Mesenchymal stem cell (in vitro differentiated cells and primary cell): ENCODE measurements around the gene TXNL4B.

Source experiments
- DNase-seq: peaks from one replicate; pipeline ENCODE4 v3.0.0-alpha.2; 2013
- H2AFZ ChIP-seq: one replicate; pipeline ENCODE4 v1.6.1; 2013; ENCODE audit warnings: low read depth, mild to moderate bottlenecking, control low read depth, inconsistent platforms, low read length, moderate library complexity
- H2AK5ac ChIP-seq: 2 replicates; pipeline ENCODE4 v1.6.1; 2013; ENCODE audit warnings: low read length, moderate library complexity, mild to moderate bottlenecking, inconsistent platforms; ENCODE audit not compliant: severe bottlenecking
- H2BK120ac ChIP-seq: one replicate; pipeline ENCODE4 v1.6.1; 2013; ENCODE audit warnings: low read depth, mild to moderate bottlenecking, inconsistent platforms, low read length, moderate library complexity
- H2BK12ac ChIP-seq, 2 experiments: one replicate each; pipeline ENCODE4 v1.6.1; 2013; ENCODE audit warnings: inconsistent platforms in 2 of 2, low read length in 2 of 2, mild to moderate bottlenecking in 2 of 2, moderate library complexity in 2 of 2, control low read depth in 1 of 2
- H2BK15ac ChIP-seq: one replicate; pipeline ENCODE4 v1.6.1; 2013; ENCODE audit warnings: mild to moderate bottlenecking, low read depth, inconsistent platforms; ENCODE audit not compliant: poor library complexity, severe bottlenecking
- H2BK5ac ChIP-seq: 2 replicates; pipeline ENCODE4 v1.6.1; 2013; ENCODE audit warnings: low read depth, mild to moderate bottlenecking, low read length, control low read depth, inconsistent platforms; ENCODE audit not compliant: poor library complexity, severe bottlenecking
- H3K14ac ChIP-seq, 2 experiments: one replicate each; pipeline ENCODE4 v1.6.1; 2013; ENCODE audit warnings: inconsistent platforms in 2 of 2, low read length in 2 of 2, control low read depth in 1 of 2, mild to moderate bottlenecking in 1 of 2, moderate library complexity in 1 of 2
- H3K18ac ChIP-seq, 2 experiments: one replicate each; pipeline ENCODE4 v1.6.1; 2013; ENCODE audit warnings: inconsistent platforms in 2 of 2, low read length in 2 of 2, control low read depth in 1 of 2, low read depth in 1 of 2, mild to moderate bottlenecking in 1 of 2
- H3K23ac ChIP-seq, 2 experiments: one replicate each; pipeline ENCODE4 v1.6.1; 2013; ENCODE audit warnings: inconsistent platforms in 2 of 2, low read length in 2 of 2, mild to moderate bottlenecking in 2 of 2, moderate library complexity in 2 of 2, control low read depth in 1 of 2
- H3K27ac ChIP-seq: 2 replicates; pipeline ENCODE4 v1.5.1; 2013; ENCODE audit warnings: mild to moderate bottlenecking, moderate library complexity, low read length, control low read depth, inconsistent platforms; ENCODE audit not compliant: poor library complexity, severe bottlenecking
- H3K27me3 ChIP-seq, 2 experiments: 2 replicates each; pipeline versions ENCODE4 v1.6.1 to v1.7.0; 2013; ENCODE audit warnings: low read length in 2 of 2, mild to moderate bottlenecking in 2 of 2, moderate library complexity in 2 of 2, control low read depth in 1 of 2, inconsistent platforms in 1 of 2; ENCODE audit not compliant: control insufficient read depth in 1 of 2, insufficient read depth in 1 of 2
- H3K36me3 ChIP-seq, 2 experiments: 2 replicates each; pipeline versions ENCODE4 v1.6.1 to v1.7.0; 2013; ENCODE audit warnings: low read length in 2 of 2, control low read depth in 1 of 2, inconsistent platforms in 1 of 2, low read depth in 1 of 2, mild to moderate bottlenecking in 1 of 2; ENCODE audit not compliant: insufficient read depth in 2 of 2, control insufficient read depth in 1 of 2
- H3K4ac ChIP-seq, 2 experiments: one replicate each; pipeline ENCODE4 v1.6.1; 2013; ENCODE audit warnings: inconsistent platforms in 2 of 2, low read length in 2 of 2, mild to moderate bottlenecking in 2 of 2, moderate library complexity in 2 of 2, control low read depth in 1 of 2, low read depth in 1 of 2
- H3K4me1 ChIP-seq: 2 replicates; pipeline ENCODE4 v1.6.1; 2013; ENCODE audit warnings: low read depth, low read length, control low read depth; ENCODE audit not compliant: control insufficient read depth, insufficient read depth
- H3K4me2 ChIP-seq: 2 replicates; pipeline ENCODE4 v1.6.1; 2013; ENCODE audit warnings: low read length, mild to moderate bottlenecking, inconsistent platforms; ENCODE audit not compliant: poor library complexity, severe bottlenecking
- H3K4me3 ChIP-seq, 2 experiments: 2 replicates each; pipeline versions ENCODE4 v1.5.1 to v1.7.0; 2013; ENCODE audit warnings: low read length in 2 of 2, mild to moderate bottlenecking in 2 of 2, control low read depth in 1 of 2, low read depth in 1 of 2; ENCODE audit not compliant: insufficient read depth in 1 of 2
- H3K79me1 ChIP-seq: replicated peaks from 2 replicates; pipeline ENCODE4 v1.6.1; 2013; ENCODE audit warnings: mild to moderate bottlenecking, control low read depth, low read length, inconsistent platforms; ENCODE audit not compliant: poor library complexity, severe bottlenecking
- H3K9ac ChIP-seq: 2 replicates; pipeline ENCODE4 v1.7.0; 2013; ENCODE audit warnings: mild to moderate bottlenecking, low read length, moderate library complexity
- H3K9me3 ChIP-seq: 2 replicates; pipeline ENCODE4 v1.7.0; 2013; ENCODE audit warnings: mild to moderate bottlenecking, low read length; ENCODE audit not compliant: control insufficient read depth
- H4K8ac ChIP-seq: one replicate; pipeline ENCODE4 v1.6.1; 2013; ENCODE audit warnings: inconsistent platforms, mild to moderate bottlenecking, low read length, moderate library complexity
- H4K91ac ChIP-seq: one replicate; pipeline ENCODE4 v1.6.1; 2013; ENCODE audit warnings: mild to moderate bottlenecking, low read length, inconsistent platforms
- WGBS: methylation state at CpG from one replicate; pipeline ENCODE4 v1.1.7; 2013; ENCODE audit warnings: mixed read lengths; 5-methylcytosine and 5-hydroxymethylcytosine counted together

The TXNL4B gene

GRCh38 chr16:72112452-72112792, 19.0 kb upstream of the TXNL4B start:
- no peak overlapping the region for H4K91ac ChIP-seq
- H3K4me3 ChIP-seq = no peak overlapping the region
- WGBS = 94% methylated on average over 15 of the region's 15 CpGs
- H3K9ac ChIP-seq = no peak overlapping the region
- no peak overlapping the region for H3K18ac ChIP-seq
- H3K79me1 ChIP-seq = peaks cover 5% of the 10 kb centered on the region
- H2BK15ac ChIP-seq = no peak overlapping the region
- no peak overlapping the region for H2BK120ac ChIP-seq
- no peaks in the 10 kb centered on the region for H3K27me3 ChIP-seq
- H2BK12ac ChIP-seq = no peak overlapping the region
- no peak overlapping the region for H3K4ac ChIP-seq
- H3K14ac ChIP-seq = no peak overlapping the region
- no peak overlapping the region for H2AFZ ChIP-seq
- no peak overlapping the region for H2AK5ac ChIP-seq
- H3K9me3 ChIP-seq = no peaks in the 10 kb centered on the region
- no peak overlapping the region for H3K4me2 ChIP-seq
- no peak overlapping the region for H3K23ac ChIP-seq
- H4K8ac ChIP-seq = no peak overlapping the region
- no peak overlapping the region for H2BK5ac ChIP-seq
- DNase-seq = no peak
- H3K36me3 ChIP-seq = peaks cover 56 to 62% of the 10 kb centered on the region in 2 experiments
- H3K4me1 ChIP-seq = no peaks in the 10 kb centered on the region
- H3K27ac ChIP-seq = no peak overlapping the region

- Histone ChIP-seq H3K9ac (no peak overlapping the region), H3K27me3 (no peaks in the 10 kb centered on the region), H3K4me3 (no peak overlapping the region), H3K4me2 (no peak overlapping the region), H2AK5ac (no peak overlapping the region), H3K14ac (no peak overlapping the region), H2BK15ac (no peak overlapping the region), H2BK12ac (no peak overlapping the region), H3K9me3 (no peaks in the 10 kb centered on the region), H4K8ac (no peak overlapping the region), H3K79me1 (peaks cover 5% of the 10 kb centered on the region), H4K91ac (no peak overlapping the region), H3K18ac (no peak overlapping the region), H3K23ac (no peak overlapping the region), H3K4ac (no peak overlapping the region), H3K36me3 (peaks cover 60 to 67% of the 10 kb centered on the region in 2 experiments), H2BK120ac (no peak overlapping the region), H2BK5ac (no peak overlapping the region), H2AFZ (no peak overlapping the region), H3K27ac (no peak overlapping the region), H3K4me1 (no peaks in the 10 kb centered on the region)
- DNase-seq = no peak
- WGBS = 85% methylated on average over 19 of the region's 19 CpGs
These were observed 18.4 kb upstream of the TXNL4B start for GRCh38 chr16:72111657-72112451.

DNA sequence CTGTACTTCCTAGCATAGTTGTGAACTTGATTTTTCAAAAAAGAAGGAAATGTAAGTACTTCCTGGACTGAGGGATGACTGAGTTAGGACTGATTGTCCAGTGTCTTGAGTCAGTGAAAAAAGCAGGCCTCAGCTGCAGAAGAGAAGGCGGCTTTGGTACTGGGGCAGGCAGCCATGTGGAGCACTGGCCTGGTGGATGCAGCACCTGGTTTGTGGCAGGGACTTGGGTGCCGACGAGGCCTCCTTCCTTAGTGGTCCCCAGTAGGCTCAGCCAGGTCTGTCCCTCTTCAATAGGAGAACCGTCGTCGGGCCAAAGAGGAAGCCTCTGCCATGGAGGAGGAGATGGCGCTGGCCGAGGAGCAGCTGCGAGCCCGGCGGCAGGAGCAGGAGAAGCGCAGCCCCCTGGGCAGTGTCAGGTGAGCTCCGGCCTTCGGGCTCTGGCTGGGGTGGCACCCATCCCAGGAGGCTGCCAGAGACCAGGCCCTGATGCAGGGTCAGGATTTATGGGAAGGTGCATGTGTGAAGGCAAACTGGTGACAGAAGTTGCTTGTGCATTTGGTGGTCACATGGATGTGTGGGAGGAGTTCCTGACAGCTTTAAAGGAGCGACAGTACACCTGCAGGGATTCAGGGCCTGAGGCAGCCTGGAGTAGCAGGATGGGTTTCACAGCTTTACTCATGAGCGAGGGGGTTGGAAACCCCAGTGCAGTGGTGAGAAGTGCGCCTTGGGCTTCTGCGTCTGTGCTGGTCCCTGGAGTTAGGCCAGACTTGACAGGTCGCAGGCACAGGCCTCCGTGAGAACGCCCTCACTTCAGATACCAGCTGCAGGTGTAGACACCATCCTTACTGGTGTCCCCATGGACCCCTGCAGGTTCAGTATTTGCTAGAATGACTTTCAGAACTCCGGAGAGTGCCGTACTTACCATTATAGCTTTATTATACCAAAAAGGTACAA, 17.5 kb upstream of the TXNL4B start:
- no peak overlapping the region for H2BK5ac ChIP-seq
- H3K27me3 ChIP-seq = no peaks in the 10 kb centered on the region
- no peak overlapping the region for H3K4ac ChIP-seq
- peak overlapping the region in 1 of 2 experiments; percentile 6 for H3K23ac ChIP-seq
- no peak overlapping the region for H2BK15ac ChIP-seq
- H2BK120ac ChIP-seq = no peak overlapping the region
- no peak overlapping the region for H3K18ac ChIP-seq
- H3K9ac ChIP-seq = no peak overlapping the region
- no peak overlapping the region for H3K4me3 ChIP-seq
- no peak overlapping the region for H3K27ac ChIP-seq
- peaks cover 5% of the 10 kb centered on the region for H3K79me1 ChIP-seq
- H2AK5ac ChIP-seq = no peak overlapping the region
- no peak overlapping the region for H2BK12ac ChIP-seq
- no peak overlapping the region for H2AFZ ChIP-seq
- H3K4me1 ChIP-seq = no peaks in the 10 kb centered on the region
- H4K8ac ChIP-seq = no peak overlapping the region
- peaks cover 69 to 77% of the 10 kb centered on the region in 2 experiments for H3K36me3 ChIP-seq
- H3K9me3 ChIP-seq = no peaks in the 10 kb centered on the region
- 95% methylated on average over 23 of the region's 23 CpGs for WGBS
- no peak overlapping the region for H4K91ac ChIP-seq
- no peak overlapping the region for H3K14ac ChIP-seq
- H3K4me2 ChIP-seq = no peak overlapping the region
- DNase-seq = no peak

GRCh38 chr16:72109966-72110530, 16.6 kb upstream of the TXNL4B start:
- WGBS = 98% methylated on average over 12 of the region's 12 CpGs
- H2AFZ ChIP-seq = no peak overlapping the region
- no peak overlapping the region for H3K23ac ChIP-seq

More at GRCh38 chr16:72109966-72110530, 16.6 kb upstream of the TXNL4B start:
- Histone ChIP-seq H2BK15ac (no peak overlapping the region), H2BK120ac (no peak overlapping the region), H4K8ac (no peak overlapping the region), H3K4me2 (no peak overlapping the region), H2BK5ac (no peak overlapping the region), H3K27ac (no peak overlapping the region), H3K36me3 (peaks cover 78 to 85% of the 10 kb centered on the region in 2 experiments), H3K27me3 (no peaks in the 10 kb centered on the region), H3K14ac (no peak overlapping the region), H3K4me3 (no peak overlapping the region), H2AK5ac (no peak overlapping the region), H3K79me1 (peaks cover 5% of the 10 kb centered on the region), H3K4ac (no peak overlapping the region), H3K4me1 (no peaks in the 10 kb centered on the region), H3K18ac (no peak overlapping the region), H2BK12ac (no peak overlapping the region), H3K9ac (no peak overlapping the region), H4K91ac (no peak overlapping the region), H3K9me3 (no peaks in the 10 kb centered on the region)
- no peak for DNase-seq
